ENCODE data around the gene FAM89A. TPM values are rescaled to one million over a fixed set of nuclear protein-coding genes. Genes with fewer than 3 reads are reported as not detected.

Gene FAM89A
- total and polyA plus RNA-seq, 9 of the 15 experiments (the other 6 are each of a cell fraction or from before 2014, with no cell fraction given): 8.7 to 66.2 (median 43.3) TPM

- TF ChIP-seq E2F6 (IDR thresholded peaks at IDR 0.05; ENCODE audit: borderline replicate concordance in 1 of 2, extremely low read depth in 1 of 2, insufficient read depth in 1 of 2, insufficient read length in 1 of 2, low read depth in 1 of 2, low read length in 1 of 2, poor library complexity in 1 of 2, severe bottlenecking in 1 of 2) (no peak), ZNF717 (CRISPR knock-in tag; IDR thresholded peaks at IDR 0.05) (no peak), SNAPC5 (CRISPR knock-in tag; IDR thresholded peaks at IDR 0.05) (no peak), ZBTB33 (CRISPR knock-in tag; IDR thresholded peaks at IDR 0.05) (no peak), MGA (IDR thresholded peaks at IDR 0.05) (peak; percentile 40), ZNF311 (CRISPR knock-in tag; IDR thresholded peaks at IDR 0.05) (peak; percentile 55; the same call in 1 of the 2 replicates), GATA2 (CRISPR knock-in tag; IDR thresholded peaks at IDR 0.05) (peak; percentile 80)
These were observed 25.6 kb upstream of the FAM89A start (continued) for GRCh38 chr1:231065510-231066241.

All from K562 (cell line).